ENCODE results near the gene HOXB3.

Gene HOXB3

DNA sequence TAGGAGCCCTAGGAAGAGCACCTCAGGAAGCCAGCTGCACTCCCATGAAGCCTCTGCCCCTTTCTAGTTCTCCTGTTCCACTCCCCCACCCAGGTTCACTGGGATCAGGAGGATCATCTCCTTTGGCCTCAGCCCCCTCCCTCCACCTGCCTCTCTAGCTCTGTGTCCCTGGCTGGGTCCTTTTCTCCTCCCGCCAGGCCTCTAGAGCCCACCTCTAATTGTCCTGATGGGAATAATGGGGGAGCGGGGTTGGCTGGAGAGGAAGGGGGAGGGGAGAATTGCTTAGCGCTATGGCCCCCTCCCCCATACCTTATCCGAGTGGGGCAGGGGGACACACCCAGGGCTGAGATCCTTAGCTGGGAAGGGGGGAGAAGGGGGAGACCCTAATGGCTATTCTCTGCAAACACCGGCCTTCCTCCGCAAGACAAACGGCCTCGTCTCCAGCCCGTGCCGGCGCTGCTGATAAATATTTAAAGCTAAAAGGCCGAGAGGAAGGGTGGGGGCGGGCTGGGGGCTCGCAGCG is 19.8 kb upstream of the HOXB3 start (continued):
- TF ChIP-seq, protein P1, sequence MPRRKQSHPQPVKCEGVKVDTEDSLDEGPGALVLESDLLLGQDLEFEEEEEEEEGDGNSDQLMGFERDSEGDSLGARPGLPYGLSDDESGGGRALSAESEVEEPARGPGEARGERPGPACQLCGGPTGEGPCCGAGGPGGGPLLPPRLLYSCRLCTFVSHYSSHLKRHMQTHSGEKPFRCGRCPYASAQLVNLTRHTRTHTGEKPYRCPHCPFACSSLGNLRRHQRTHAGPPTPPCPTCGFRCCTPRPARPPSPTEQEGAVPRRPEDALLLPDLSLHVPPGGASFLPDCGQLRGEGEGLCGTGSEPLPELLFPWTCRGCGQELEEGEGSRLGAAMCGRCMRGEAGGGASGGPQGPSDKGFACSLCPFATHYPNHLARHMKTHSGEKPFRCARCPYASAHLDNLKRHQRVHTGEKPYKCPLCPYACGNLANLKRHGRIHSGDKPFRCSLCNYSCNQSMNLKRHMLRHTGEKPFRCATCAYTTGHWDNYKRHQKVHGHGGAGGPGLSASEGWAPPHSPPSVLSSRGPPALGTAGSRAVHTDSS (tag by site-specific recombination; IDR thresholded peaks at IDR 0.05) = no peak
- peak; percentile 68; the same call in 1 of the 2 replicates for TF ChIP-seq SP3 (tag by site-specific recombination; IDR thresholded peaks at IDR 0.05)
- no peak for TF ChIP-seq ZNF610 (tag by site-specific recombination; IDR thresholded peaks at IDR 0.05; ENCODE audit: borderline replicate concordance)
- TF ChIP-seq, protein P2, sequence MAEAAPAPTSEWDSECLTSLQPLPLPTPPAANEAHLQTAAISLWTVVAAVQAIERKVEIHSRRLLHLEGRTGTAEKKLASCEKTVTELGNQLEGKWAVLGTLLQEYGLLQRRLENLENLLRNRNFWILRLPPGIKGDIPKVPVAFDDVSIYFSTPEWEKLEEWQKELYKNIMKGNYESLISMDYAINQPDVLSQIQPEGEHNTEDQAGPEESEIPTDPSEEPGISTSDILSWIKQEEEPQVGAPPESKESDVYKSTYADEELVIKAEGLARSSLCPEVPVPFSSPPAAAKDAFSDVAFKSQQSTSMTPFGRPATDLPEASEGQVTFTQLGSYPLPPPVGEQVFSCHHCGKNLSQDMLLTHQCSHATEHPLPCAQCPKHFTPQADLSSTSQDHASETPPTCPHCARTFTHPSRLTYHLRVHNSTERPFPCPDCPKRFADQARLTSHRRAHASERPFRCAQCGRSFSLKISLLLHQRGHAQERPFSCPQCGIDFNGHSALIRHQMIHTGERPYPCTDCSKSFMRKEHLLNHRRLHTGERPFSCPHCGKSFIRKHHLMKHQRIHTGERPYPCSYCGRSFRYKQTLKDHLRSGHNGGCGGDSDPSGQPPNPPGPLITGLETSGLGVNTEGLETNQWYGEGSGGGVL (tag by site-specific recombination; IDR thresholded peaks at IDR 0.05) = peak; percentile 47
- TF ChIP-seq, protein P3, sequence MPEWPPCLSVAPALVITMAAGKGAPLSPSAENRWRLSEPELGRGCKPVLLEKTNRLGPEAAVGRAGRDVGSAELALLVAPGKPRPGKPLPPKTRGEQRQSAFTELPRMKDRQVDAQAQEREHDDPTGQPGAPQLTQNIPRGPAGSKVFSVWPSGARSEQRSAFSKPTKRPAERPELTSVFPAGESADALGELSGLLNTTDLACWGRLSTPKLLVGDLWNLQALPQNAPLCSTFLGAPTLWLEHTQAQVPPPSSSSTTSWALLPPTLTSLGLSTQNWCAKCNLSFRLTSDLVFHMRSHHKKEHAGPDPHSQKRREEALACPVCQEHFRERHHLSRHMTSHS (tag by site-specific recombination; IDR thresholded peaks at IDR 0.05) = no peak

DNA sequence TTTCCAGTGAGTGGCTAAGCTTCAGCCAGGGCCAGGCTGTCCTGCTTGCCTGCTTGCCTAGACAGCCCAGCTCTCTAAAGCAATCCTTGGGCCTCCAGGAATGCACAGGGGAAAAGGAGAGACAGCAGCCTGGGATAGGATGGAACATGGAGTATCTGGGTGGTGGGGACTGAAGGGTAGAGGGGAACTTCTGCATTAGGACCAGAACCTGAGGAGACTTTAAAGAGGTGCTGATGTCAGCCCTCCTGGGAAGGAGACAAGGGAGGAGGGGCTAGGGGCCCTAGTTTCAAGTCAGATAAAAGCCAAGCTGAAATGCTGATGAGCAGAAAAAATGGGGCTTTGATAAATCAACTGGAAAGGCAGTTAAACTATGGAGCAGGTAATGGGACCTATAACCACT is 19.0 kb upstream of the HOXB3 start:
- Histone ChIP-seq H3K27ac (ENCODE audit: extremely low read depth, low read depth, low read length) (peak overlapping the region; percentile 94; the same call in 1 of the 2 replicates), H3K36me3 (ENCODE audit: control insufficient read depth in 2 of 2, insufficient read depth in 1 of 2, low read length in 2 of 2) (peaks cover 7 to 15% of the 10 kb centered on the region in 2 experiments), H3K4me1 (ENCODE audit: control insufficient read depth, insufficient read depth, low read length) (peaks cover 31% of the 10 kb centered on the region), H3K9me3 (ENCODE audit: control insufficient read depth, insufficient read depth, low read depth, low read length) (no peaks in the 10 kb centered on the region), H3K4me3 (ENCODE audit: low read depth, low read length) (no peak overlapping the region)
- TF ChIP-seq ZNF335 (tag by site-specific recombination; conservative IDR thresholded peaks at IDR 0.05) (0 out of 2 replicates have a peak, but pooled peaks have one; percentile 45), GLIS1 (tag by site-specific recombination; IDR thresholded peaks at IDR 0.05) (0 out of 2 replicates have a peak, but pooled peaks have one; percentile 12), ZNF366 (tag by site-specific recombination; conservative IDR thresholded peaks at IDR 0.05) (peak; percentile 28; the same call in 1 of the 2 replicates), ZBTB17 (tag by site-specific recombination; IDR thresholded peaks at IDR 0.05) (peak; percentile 25; the same call in 1 of the 2 replicates), REPIN1 (tag by site-specific recombination; IDR thresholded peaks at IDR 0.05; ENCODE audit: low read depth) (no peak), ZNF600 (tag by site-specific recombination; IDR thresholded peaks at IDR 0.05) (peak; percentile 53; the same call in 1 of the 2 replicates), ZNF394 (tag by site-specific recombination; IDR thresholded peaks at IDR 0.05; ENCODE audit: borderline replicate concordance) (peak; percentile 60; the same call in 1 of the 2 replicates), IKZF3 (tag by site-specific recombination; IDR thresholded peaks at IDR 0.05) (peak; percentile 58; the same call in 1 of the 2 replicates), ZBTB8A (tag by site-specific recombination; IDR thresholded peaks at IDR 0.05) (peak; percentile 30; the same call in 1 of the 2 replicates), ZNF202 (tag by site-specific recombination; IDR thresholded peaks at IDR 0.05; ENCODE audit: borderline replicate concordance) (no peak), ZNF341 (tag by site-specific recombination; IDR thresholded peaks at IDR 0.05; ENCODE audit: low read depth) (peak; percentile 65)
- TF ChIP-seq, protein P4, sequence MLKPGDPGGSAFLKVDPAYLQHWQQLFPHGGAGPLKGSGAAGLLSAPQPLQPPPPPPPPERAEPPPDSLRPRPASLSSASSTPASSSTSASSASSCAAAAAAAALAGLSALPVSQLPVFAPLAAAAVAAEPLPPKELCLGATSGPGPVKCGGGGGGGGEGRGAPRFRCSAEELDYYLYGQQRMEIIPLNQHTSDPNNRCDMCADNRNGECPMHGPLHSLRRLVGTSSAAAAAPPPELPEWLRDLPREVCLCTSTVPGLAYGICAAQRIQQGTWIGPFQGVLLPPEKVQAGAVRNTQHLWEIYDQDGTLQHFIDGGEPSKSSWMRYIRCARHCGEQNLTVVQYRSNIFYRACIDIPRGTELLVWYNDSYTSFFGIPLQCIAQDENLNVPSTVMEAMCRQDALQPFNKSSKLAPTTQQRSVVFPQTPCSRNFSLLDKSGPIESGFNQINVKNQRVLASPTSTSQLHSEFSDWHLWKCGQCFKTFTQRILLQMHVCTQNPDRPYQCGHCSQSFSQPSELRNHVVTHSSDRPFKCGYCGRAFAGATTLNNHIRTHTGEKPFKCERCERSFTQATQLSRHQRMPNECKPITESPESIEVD (tag by site-specific recombination; IDR thresholded peaks at IDR 0.05) = no peak
- ChIA-PET CTCF (interaction anchor here (0.6 to 2.4 kb wide), 13 partner anchors 9 to 634 kb away, joined by 3 to 12 read pairs (median 3); no protein-coding TSS in a partner anchor), POLR2A (interaction anchor here (0.8 to 2.4 kb wide), 5 partner anchors 8 to 560 kb away, joined by 3 to 15 read pairs (median 4); partner anchors contain the start of gene HOXB9)

Measured in HEK293 (cell line).